Raji (cell line): Measurements from ENCODE around the gene NUTM2A.
"Not testable (repeated sequence)": the region's sequence is repeated elsewhere in the genome, so short reads cannot be mapped to it uniquely, and the experiment has no call there.

ENCODE experiments used
- POLR2A ChIP-seq: IDR thresholded peaks from 2 replicates; pipeline ENCODE4 v1.6.1; 2011; ENCODE audit warnings: low read depth, low read length, control low read depth; ENCODE audit not compliant: insufficient read depth

Gene NUTM2A

GRCh38 chr10:87225148-87225547, at the start of gene NUTM2A:
TSS of gene NUTM2A (plus strand) at chr10:87225448. CDS start at chr10:87225831, 383 bp downstream.
- not testable (repeated sequence) for TF ChIP-seq POLR2A
